ELF-1 (cell line): ENCODE measurements around the gene CIT.

ENCODE experiments used
- DNase-seq: peaks from one replicate; pipeline ENCODE4 v3.0.0-alpha.2; 2016; ENCODE audit warnings: low read depth, low spot score

CIT gene

GRCh38 chr12:119649202-119649808 lies 227.8 kb downstream of the CIT start:
- no peak for DNase-seq

- no peak for DNase-seq
These were observed 231.5 kb downstream of the CIT start for GRCh38 chr12:119645535-119646059.

- no peak for DNase-seq
These were observed 232.2 kb downstream of the CIT start for GRCh38 chr12:119644930-119645329.

- DNase-seq, result no peak
These were observed 234.1 kb downstream of the CIT start for GRCh38 chr12:119642986-119643385.
